ENCODE results near the gene NKG7. TPM values are rescaled to one million over a fixed set of nuclear protein-coding genes. Genes with fewer than 3 reads are reported as not detected.

Gene NKG7
- total and polyA plus RNA-seq, 2 experiments from 2014 or later: not detected

Other genes with a start within 250 kb of the NKG7 start
- not detected in 2 replicates for gene SIGLEC9, start 247.7 kb downstream of the NKG7 start, total RNA-seq (2014; rRNA removed; shearing (Covaris generic))
- not detected in 2 replicates for gene SIGLEC9, start 247.7 kb downstream of the NKG7 start, polyA plus RNA-seq (2016; fragmentation: Nextera tagmentation; extraction: Ambion mirVana)
- not detected in 2 replicates for gene SIGLEC7, start 230.4 kb downstream of the NKG7 start, total RNA-seq (2014; rRNA removed; shearing (Covaris generic))
- gene SIGLEC7, start 230.4 kb downstream of the NKG7 start, polyA plus RNA-seq (2016; fragmentation: Nextera tagmentation; extraction: Ambion mirVana): not detected in 2 replicates
- 0.12 and 0.45 TPM in 2 replicates for gene CD33, start 147.6 kb downstream of the NKG7 start, total RNA-seq (2014; rRNA removed; shearing (Covaris generic))
- gene CD33, start 147.6 kb downstream of the NKG7 start, polyA plus RNA-seq (2016; fragmentation: Nextera tagmentation; extraction: Ambion mirVana): 0.30 TPM in 1 of 2 replicates, not detected in the other
- gene SIGLECL1, start 121.6 kb downstream of the NKG7 start, total RNA-seq (2014; rRNA removed; shearing (Covaris generic)): not detected in 2 replicates
- gene SIGLECL1, start 121.6 kb downstream of the NKG7 start, polyA plus RNA-seq (2016; fragmentation: Nextera tagmentation; extraction: Ambion mirVana): not detected in 2 replicates
- gene IGLON5, start 61.0 kb downstream of the NKG7 start, total RNA-seq (2014; rRNA removed; shearing (Covaris generic)): 29.1 and 29.4 TPM in 2 replicates
- gene IGLON5, start 61.0 kb downstream of the NKG7 start, polyA plus RNA-seq (2016; fragmentation: Nextera tagmentation; extraction: Ambion mirVana): 5.0 and 5.4 TPM in 2 replicates
- 8.5 and 10.4 TPM in 2 replicates for gene VSIG10L, start 30.5 kb downstream of the NKG7 start, total RNA-seq (2014; rRNA removed; shearing (Covaris generic))
- gene VSIG10L, start 30.5 kb downstream of the NKG7 start, polyA plus RNA-seq (2016; fragmentation: Nextera tagmentation; extraction: Ambion mirVana): 9.6 and 9.8 TPM in 2 replicates
- gene ETFB, start 6.3 kb downstream of the NKG7 start, total RNA-seq (2014; rRNA removed; shearing (Covaris generic)): 37.3 and 42.3 TPM in 2 replicates
- gene ETFB, start 6.3 kb downstream of the NKG7 start, polyA plus RNA-seq (2016; fragmentation: Nextera tagmentation; extraction: Ambion mirVana): 59.3 and 63.4 TPM in 2 replicates
- gene CLDND2, start 3.7 kb downstream of the NKG7 start, total RNA-seq (2014; rRNA removed; shearing (Covaris generic)): not detected in 2 replicates
- 7.7 and 12.1 TPM in 2 replicates for gene CLDND2, start 3.7 kb downstream of the NKG7 start, polyA plus RNA-seq (2016; fragmentation: Nextera tagmentation; extraction: Ambion mirVana)
- not detected in 2 replicates for gene LIM2, start 15.3 kb upstream of the NKG7 start, total RNA-seq (2014; rRNA removed; shearing (Covaris generic))
- gene LIM2, start 15.3 kb upstream of the NKG7 start, polyA plus RNA-seq (2016; fragmentation: Nextera tagmentation; extraction: Ambion mirVana): not detected in 2 replicates
- 1.4 and 5.6 TPM in 2 replicates for gene C19orf84, start 17.9 kb upstream of the NKG7 start, total RNA-seq (2014; rRNA removed; shearing (Covaris generic))
- gene C19orf84, start 17.9 kb upstream of the NKG7 start, polyA plus RNA-seq (2016; fragmentation: Nextera tagmentation; extraction: Ambion mirVana): 3.9 and 4.4 TPM in 2 replicates
- not detected in 2 replicates for gene SIGLEC10, start 45.0 kb upstream of the NKG7 start, total RNA-seq (2014; rRNA removed; shearing (Covaris generic))
- 0.47 and 0.56 TPM in 2 replicates for gene SIGLEC10, start 45.0 kb upstream of the NKG7 start, polyA plus RNA-seq (2016; fragmentation: Nextera tagmentation; extraction: Ambion mirVana)
- gene SIGLEC8, start 85.8 kb upstream of the NKG7 start, total RNA-seq (2014; rRNA removed; shearing (Covaris generic)): not detected in 2 replicates
- gene SIGLEC8, start 85.8 kb upstream of the NKG7 start, polyA plus RNA-seq (2016; fragmentation: Nextera tagmentation; extraction: Ambion mirVana): not detected in 2 replicates
- gene CEACAM18, start 105.9 kb upstream of the NKG7 start, total RNA-seq (2014; rRNA removed; shearing (Covaris generic)): not detected in 2 replicates
- gene CEACAM18, start 105.9 kb upstream of the NKG7 start, polyA plus RNA-seq (2016; fragmentation: Nextera tagmentation; extraction: Ambion mirVana): not detected in 2 replicates
- not detected in 2 replicates for gene SIGLEC12, start 129.1 kb upstream of the NKG7 start, total RNA-seq (2014; rRNA removed; shearing (Covaris generic))
- gene SIGLEC12, start 129.1 kb upstream of the NKG7 start, polyA plus RNA-seq (2016; fragmentation: Nextera tagmentation; extraction: Ambion mirVana): not detected in 2 replicates
- gene SIGLEC6, start 159.0 kb upstream of the NKG7 start, total RNA-seq (2014; rRNA removed; shearing (Covaris generic)): 0.16 and 0.76 TPM in 2 replicates
- gene SIGLEC6, start 159.0 kb upstream of the NKG7 start, polyA plus RNA-seq (2016; fragmentation: Nextera tagmentation; extraction: Ambion mirVana): not detected in 2 replicates
- 6.3 and 7.4 TPM in 2 replicates for gene ZNF175, start 198.6 kb upstream of the NKG7 start, total RNA-seq (2014; rRNA removed; shearing (Covaris generic))
- 2.3 and 5.8 TPM in 2 replicates for gene ZNF175, start 198.6 kb upstream of the NKG7 start, polyA plus RNA-seq (2016; fragmentation: Nextera tagmentation; extraction: Ambion mirVana)